ENCODE data around the gene PLEKHB2.
"Not testable (repeated sequence)": the region's sequence is repeated elsewhere in the genome, so short reads cannot be mapped to it uniquely, and the experiment has no call there.

- TF ChIP-seq POLR2A, CTCF, EP300, POLR2AphosphoS5 (IDR thresholded peaks at IDR 0.05): not testable (repeated sequence)
These were observed 37.0 kb upstream of the PLEKHB2 start for GRCh38 chr2:131068172-131068571.
